OCI-LY1 (cell line): Measurements from ENCODE around the gene BTBD17.

Experiments used
- CTCF ChIP-seq: fragments of 200-600 bp; sonication (generic), shearing (Covaris generic); IDR thresholded peaks from 2 replicates; pipeline ENCODE4 v1.5.1; 2017; ENCODE audit warnings: mild to moderate bottlenecking, antibody characterized with exemption, low read length, moderate library complexity, mixed read lengths
- EZH2 ChIP-seq: fragments of 200-600 bp; sonication (generic), shearing (Covaris generic); IDR thresholded peaks from 2 replicates; pipeline ENCODE4 v1.8.0; 2017; ENCODE audit warnings: borderline replicate concordance, mixed run types, mild to moderate bottlenecking, antibody characterized with exemption, low read length, moderate library complexity, mixed read lengths

- TF ChIP-seq CTCF (no peak), EZH2 (no peak)
Measured at GRCh38 chr17:74335529-74336062, 26.1 kb downstream of the BTBD17 start.
